DND-41 (cell line): ENCODE measurements around the gene CCDC106.

Experiments
- CTCF ChIP-seq: IDR thresholded peaks from 2 replicates; pipeline ENCODE4 v1.5.1; 2012; ENCODE audit warnings: borderline replicate concordance, low read length, moderate library complexity, mild to moderate bottlenecking; ENCODE audit not compliant: poor library complexity, severe bottlenecking; ENCODE audit errors: extremely low read depth
- EZH2 ChIP-seq: IDR thresholded peaks from 3 replicates; pipeline ENCODE4 v1.6.1; 2012; ENCODE audit warnings: borderline replicate concordance, low read depth, mild to moderate bottlenecking, moderate library complexity, low read length, inconsistent platforms; ENCODE audit not compliant: severe bottlenecking

GRCh38 chr19:55642153-55643002 lies 5.6 kb upstream of the CCDC106 start:
- TF ChIP-seq CTCF (no peak), EZH2 (no peak)
